IMR-90 (cell line): ENCODE measurements around the gene IFNA4.

Experiments used
- CHD1 ChIP-seq: IDR thresholded peaks from 2 replicates; pipeline ENCODE4 v1.6.1; 2012; ENCODE audit warnings: low read depth, low read length, improper control_type of control experiment
- MXI1 ChIP-seq: IDR thresholded peaks from 2 replicates; pipeline ENCODE4 v1.6.1; 2012; ENCODE audit warnings: low read depth, mild to moderate bottlenecking, low read length, moderate library complexity, borderline replicate concordance
- POLR2A ChIP-seq: IDR thresholded peaks from 2 replicates; pipeline ENCODE4 v1.6.1; 2012; ENCODE audit warnings: mild to moderate bottlenecking, low read depth, low read length
- RCOR1 ChIP-seq: IDR thresholded peaks from 2 replicates; pipeline ENCODE4 v1.6.1; 2012; ENCODE audit warnings: mild to moderate bottlenecking, low read length, improper control_type of control experiment; ENCODE audit not compliant: insufficient replicate concordance
- RFX5 ChIP-seq: IDR thresholded peaks from 2 replicates; pipeline ENCODE4 v1.8.0; 2012; ENCODE audit warnings: low read depth, mild to moderate bottlenecking, low read length, moderate library complexity
- TF ChIP-seq, protein P1 (sequence below): conservative IDR thresholded peaks from 2 replicates; pipeline ENCODE4 v1.5.1; 2012; ENCODE audit warnings: mild to moderate bottlenecking, low read depth, low read length, improper control_type of control experiment

- TF ChIP-seq, protein P1, sequence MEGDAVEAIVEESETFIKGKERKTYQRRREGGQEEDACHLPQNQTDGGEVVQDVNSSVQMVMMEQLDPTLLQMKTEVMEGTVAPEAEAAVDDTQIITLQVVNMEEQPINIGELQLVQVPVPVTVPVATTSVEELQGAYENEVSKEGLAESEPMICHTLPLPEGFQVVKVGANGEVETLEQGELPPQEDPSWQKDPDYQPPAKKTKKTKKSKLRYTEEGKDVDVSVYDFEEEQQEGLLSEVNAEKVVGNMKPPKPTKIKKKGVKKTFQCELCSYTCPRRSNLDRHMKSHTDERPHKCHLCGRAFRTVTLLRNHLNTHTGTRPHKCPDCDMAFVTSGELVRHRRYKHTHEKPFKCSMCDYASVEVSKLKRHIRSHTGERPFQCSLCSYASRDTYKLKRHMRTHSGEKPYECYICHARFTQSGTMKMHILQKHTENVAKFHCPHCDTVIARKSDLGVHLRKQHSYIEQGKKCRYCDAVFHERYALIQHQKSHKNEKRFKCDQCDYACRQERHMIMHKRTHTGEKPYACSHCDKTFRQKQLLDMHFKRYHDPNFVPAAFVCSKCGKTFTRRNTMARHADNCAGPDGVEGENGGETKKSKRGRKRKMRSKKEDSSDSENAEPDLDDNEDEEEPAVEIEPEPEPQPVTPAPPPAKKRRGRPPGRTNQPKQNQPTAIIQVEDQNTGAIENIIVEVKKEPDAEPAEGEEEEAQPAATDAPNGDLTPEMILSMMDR, result no peak
- TF ChIP-seq POLR2A, result no peak
- TF ChIP-seq CHD1, result no peak
- no peak for TF ChIP-seq RCOR1
- no peak for TF ChIP-seq RFX5
- no peak for TF ChIP-seq MXI1
Observed at GRCh38 chr9:21210311-21210710, 22.9 kb upstream of the IFNA4 start.
